Naive B cell (primary cell): ENCODE results near the gene FASTK. TPM values are rescaled to one million over a fixed set of nuclear protein-coding genes. Genes with fewer than 3 reads are reported as not detected.

Experiments
- ATAC-seq, 2 donors: fragments of 150-1000 bp; cut with Tn5 transposase; 2 replicates each; pipeline ENCODE4 v1.10.0; 2021; ENCODE audit warnings: low read depth in 2 of 2, mild to moderate bottlenecking in 2 of 2, moderate library complexity in 2 of 2
- DNase-seq: peaks from one replicate; pipeline ENCODE4 v3.0.0; 2022
- H3K27ac Mint-ChIP-seq, 6 donors: one replicate each; pipeline ENCODE4 v1.8.0; 2020 to 2022; ENCODE audit warnings: mild to moderate bottlenecking in 6 of 6, mixed read lengths in 6 of 6, moderate library complexity in 5 of 6, inconsistent platforms in 2 of 6
- H3K27me3 Mint-ChIP-seq, 3 donors: one replicate each; pipeline ENCODE4 v1.8.0; 2021 to 2022; ENCODE audit warnings: mixed read lengths in 3 of 3, mild to moderate bottlenecking in 1 of 3
- H3K36me3 Mint-ChIP-seq, 2 donors: one replicate each; pipeline ENCODE4 v1.8.0; 2020 to 2022; ENCODE audit warnings: mixed read lengths in 2 of 2, inconsistent platforms in 1 of 2, mild to moderate bottlenecking in 1 of 2
- H3K4me1 Mint-ChIP-seq, 3 donors: one replicate each; pipeline ENCODE4 v1.8.0; 2020 to 2022; ENCODE audit warnings: mixed read lengths in 3 of 3, inconsistent platforms in 1 of 3, mild to moderate bottlenecking in 1 of 3, moderate library complexity in 1 of 3
- H3K4me3 Mint-ChIP-seq, 8 donors: one replicate each; pipeline ENCODE4 v1.8.0; 2020 to 2022; ENCODE audit warnings: mild to moderate bottlenecking in 8 of 8, mixed read lengths in 8 of 8, moderate library complexity in 8 of 8, inconsistent platforms in 2 of 8
- H3K9me3 Mint-ChIP-seq, 7 donors: one replicate each; pipeline ENCODE4 v1.8.0; 2020 to 2022; ENCODE audit warnings: mixed read lengths in 7 of 7, mild to moderate bottlenecking in 5 of 7, inconsistent platforms in 2 of 7, moderate library complexity in 1 of 7
- polyA plus RNA-seq, 6 donors: library from polyadenylated mRNA; unstranded; fragments of 300-500 nt; fragmentation: Illumina TruSeq; gene quantifications; one replicate each; pipeline ENCODE4 v1.2.3, GENCODE V29; 2021; ENCODE audit warnings: low read depth in 6 of 6

The FASTK gene
- polyA plus RNA-seq, 6 donors from 2014 or later: 31.6 to 52.0 (median 38.1) TPM

DNA sequence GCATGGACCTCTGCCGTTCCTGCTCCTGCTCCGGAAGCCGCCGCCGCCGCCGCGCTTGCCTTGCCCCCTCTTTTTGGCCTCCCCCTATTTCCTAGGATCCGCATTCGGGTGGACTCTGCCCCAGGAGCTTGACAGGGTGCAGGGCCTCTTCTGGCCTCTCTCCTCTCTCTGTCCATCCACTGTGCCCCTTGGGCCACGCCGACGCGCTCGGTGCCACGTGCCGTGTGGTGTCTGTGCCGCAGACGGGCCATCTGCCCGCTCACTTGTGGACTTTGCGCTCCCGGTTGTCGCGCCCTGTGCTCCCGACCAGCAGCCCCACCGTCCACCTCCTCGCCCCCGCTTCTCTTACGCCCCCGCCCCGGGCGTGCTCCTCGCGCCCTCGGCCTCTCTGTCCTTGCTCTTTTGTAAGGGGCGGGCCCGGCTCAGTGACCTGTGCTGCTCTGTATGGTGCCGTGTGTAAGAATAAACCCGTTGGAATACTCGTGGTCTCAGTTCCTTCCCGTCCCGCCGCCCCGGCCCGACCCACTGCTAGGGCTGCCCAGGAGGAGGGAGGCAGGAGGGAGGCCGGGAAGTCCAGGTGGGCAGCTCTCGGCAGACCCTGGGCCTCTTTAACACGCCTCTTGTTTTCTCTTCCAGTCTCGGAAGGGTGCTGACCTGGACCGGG lies 42.7 kb upstream of the FASTK start:
- H3K9me3 Mint-ChIP-seq: no peaks in the 10 kb centered on the region
- peaks cover 7 to 9% (median 9%) of the 10 kb centered on the region in 3 donors for H3K4me1 Mint-ChIP-seq
- no peak overlapping the region for H3K27ac Mint-ChIP-seq
- H3K36me3 Mint-ChIP-seq: no peaks in the 10 kb centered on the region
- ATAC-seq (no peak), DNase-seq (no peak)
- peaks cover 24 to 46% (median 34%) of the 10 kb centered on the region in 3 donors for H3K27me3 Mint-ChIP-seq
- no peak overlapping the region for H3K4me3 Mint-ChIP-seq

DNA sequence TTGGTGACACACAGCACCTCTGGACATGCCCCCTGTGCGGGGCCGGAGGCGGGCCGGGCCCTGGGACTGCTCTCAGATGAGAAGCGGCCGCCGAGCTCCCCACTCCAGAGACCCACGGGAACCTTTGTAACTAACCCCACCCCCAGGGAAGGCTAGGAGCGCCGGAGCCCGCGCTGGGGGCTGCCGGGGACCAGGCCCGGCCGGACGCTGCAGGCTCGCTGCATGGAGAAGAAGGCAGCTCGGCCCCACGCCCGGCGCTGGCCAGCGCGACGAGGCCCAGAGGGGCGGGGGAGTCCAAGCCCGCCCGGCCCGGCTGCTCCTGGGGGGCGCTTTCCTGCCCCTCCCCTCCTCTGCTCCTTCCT lies 42.2 kb upstream of the FASTK start:
- Mint-ChIP-seq H3K9me3 (no peaks in the 10 kb centered on the region), H3K27ac (no peak overlapping the region), H3K4me1 (peaks cover 7 to 9% (median 9%) of the 10 kb centered on the region in 3 donors), H3K4me3 (no peak overlapping the region), H3K36me3 (no peaks in the 10 kb centered on the region), H3K27me3 (peaks cover 24 to 46% (median 34%) of the 10 kb centered on the region in 3 donors)
- no peak for DNase-seq
- no peak for ATAC-seq

DNA sequence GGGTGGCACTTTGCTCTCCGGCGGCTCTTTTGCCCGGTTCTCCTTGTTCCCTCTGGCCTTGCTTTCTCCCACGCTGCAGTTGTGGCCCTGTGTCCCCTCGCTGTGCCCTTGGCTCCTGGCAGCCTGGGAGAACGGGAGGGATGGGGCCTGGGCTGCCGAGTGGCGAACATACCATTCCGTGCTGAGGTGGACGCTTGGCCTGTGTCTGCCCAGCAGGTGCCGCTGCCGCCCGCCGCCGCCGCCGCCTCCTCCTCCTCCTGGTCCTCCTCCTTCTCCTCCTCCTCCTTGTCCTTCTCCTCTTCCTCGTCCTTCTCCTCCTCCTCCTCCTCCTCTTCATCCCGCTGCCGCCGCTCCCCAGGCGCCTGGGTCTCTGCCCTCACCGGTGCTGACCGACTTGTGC lies 41.7 kb upstream of the FASTK start:
- H3K4me3 Mint-ChIP-seq: no peak overlapping the region
- H3K27me3 Mint-ChIP-seq: peaks cover 24 to 45% (median 34%) of the 10 kb centered on the region in 3 donors
- no peaks in the 10 kb centered on the region for H3K9me3 Mint-ChIP-seq
- DNase-seq (no peak), ATAC-seq (no peak)
- H3K27ac Mint-ChIP-seq: peak overlapping the region in 1 of 6 donors; percentile 90
- H3K4me1 Mint-ChIP-seq: peaks cover 7 to 9% (median 9%) of the 10 kb centered on the region in 3 donors
- H3K36me3 Mint-ChIP-seq: no peaks in the 10 kb centered on the region

- Mint-ChIP-seq H3K27me3 (peaks cover 24 to 52% (median 41%) of the 10 kb centered on the region in 3 donors), H3K36me3 (no peaks in the 10 kb centered on the region), H3K9me3 (no peaks in the 10 kb centered on the region), H3K27ac (peak overlapping the region in 3 of 6 donors; percentile 37 to 72 (median 54)), H3K4me3 (no peak overlapping the region), H3K4me1 (peaks cover 7 to 9% (median 9%) of the 10 kb centered on the region in 3 donors)
- ATAC-seq (no peak), DNase-seq (no peak)
Measured at GRCh38 chr7:151121380-151122170, 41.0 kb upstream of the FASTK start.

DNA sequence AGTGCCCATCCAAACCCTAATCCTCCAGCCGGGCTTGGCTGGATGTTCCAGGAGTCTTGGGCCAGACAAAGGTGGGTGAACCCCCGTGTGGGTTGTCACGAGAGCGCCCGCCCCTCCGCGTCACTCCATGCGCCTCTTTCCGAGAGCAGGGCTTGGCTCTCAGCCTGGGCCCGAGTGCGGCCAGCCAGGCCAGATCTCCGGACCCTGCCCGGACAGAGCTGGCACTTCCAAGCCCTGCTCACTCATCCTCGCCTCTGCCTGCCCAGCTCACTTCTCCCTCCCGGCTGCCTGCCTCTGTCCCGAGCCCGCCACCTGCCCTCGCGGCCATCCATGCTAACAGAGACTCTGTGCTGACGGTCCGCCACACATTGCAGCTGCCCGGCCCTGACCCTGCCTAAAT lies 40.3 kb upstream of the FASTK start:
- Mint-ChIP-seq H3K27ac (peak overlapping the region in 1 of 6 donors; percentile 57), H3K36me3 (no peaks in the 10 kb centered on the region), H3K9me3 (no peaks in the 10 kb centered on the region), H3K4me1 (peaks cover 9% of the 10 kb centered on the region in 3 donors), H3K4me3 (peak overlapping the region in 1 of 8 donors; percentile 76), H3K27me3 (peaks cover 24 to 59% (median 45%) of the 10 kb centered on the region in 3 donors)
- DNase-seq: no peak
- no peak for ATAC-seq

GRCh38 chr7:151119902-151120301 lies 39.3 kb upstream of the FASTK start:
- Mint-ChIP-seq H3K9me3 (no peaks in the 10 kb centered on the region), H3K27ac (no peak overlapping the region), H3K4me1 (peaks cover 9 to 13% (median 9%) of the 10 kb centered on the region in 3 donors), H3K4me3 (no peak overlapping the region), H3K36me3 (no peaks in the 10 kb centered on the region), H3K27me3 (peaks cover 24 to 59% (median 50%) of the 10 kb centered on the region in 3 donors)
- DNase-seq: no peak
- ATAC-seq: no peak

DNA sequence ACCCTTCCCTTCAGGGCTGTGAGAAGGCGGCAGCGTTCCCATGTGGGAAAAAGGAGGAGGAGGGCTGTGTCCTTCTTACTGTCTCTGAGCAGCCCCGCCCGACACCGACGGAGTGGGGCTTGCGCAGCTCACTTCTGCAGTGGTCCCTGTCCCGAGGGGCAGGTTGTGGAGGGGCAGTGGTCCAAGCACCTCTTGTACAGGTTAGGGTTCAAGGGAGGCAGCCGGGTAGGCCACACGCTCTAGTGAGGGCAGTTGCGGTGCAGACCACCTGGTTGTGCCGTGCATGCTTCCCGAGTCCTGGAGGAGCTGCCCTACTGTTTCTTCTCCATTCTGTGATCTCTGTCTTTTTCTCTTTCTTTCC lies 38.4 kb upstream of the FASTK start:
- H3K9me3 Mint-ChIP-seq: no peaks in the 10 kb centered on the region
- H3K27me3 Mint-ChIP-seq: peaks cover 17 to 51% (median 47%) of the 10 kb centered on the region in 3 donors
- peaks cover 5 to 12% (median 8%) of the 10 kb centered on the region in 3 donors for H3K4me1 Mint-ChIP-seq
- DNase-seq (no peak), ATAC-seq (no peak)
- H3K27ac Mint-ChIP-seq: no peak overlapping the region
- peak overlapping the region in 2 of 8 donors; percentile 10 to 55 for H3K4me3 Mint-ChIP-seq
- no peaks in the 10 kb centered on the region for H3K36me3 Mint-ChIP-seq

DNA sequence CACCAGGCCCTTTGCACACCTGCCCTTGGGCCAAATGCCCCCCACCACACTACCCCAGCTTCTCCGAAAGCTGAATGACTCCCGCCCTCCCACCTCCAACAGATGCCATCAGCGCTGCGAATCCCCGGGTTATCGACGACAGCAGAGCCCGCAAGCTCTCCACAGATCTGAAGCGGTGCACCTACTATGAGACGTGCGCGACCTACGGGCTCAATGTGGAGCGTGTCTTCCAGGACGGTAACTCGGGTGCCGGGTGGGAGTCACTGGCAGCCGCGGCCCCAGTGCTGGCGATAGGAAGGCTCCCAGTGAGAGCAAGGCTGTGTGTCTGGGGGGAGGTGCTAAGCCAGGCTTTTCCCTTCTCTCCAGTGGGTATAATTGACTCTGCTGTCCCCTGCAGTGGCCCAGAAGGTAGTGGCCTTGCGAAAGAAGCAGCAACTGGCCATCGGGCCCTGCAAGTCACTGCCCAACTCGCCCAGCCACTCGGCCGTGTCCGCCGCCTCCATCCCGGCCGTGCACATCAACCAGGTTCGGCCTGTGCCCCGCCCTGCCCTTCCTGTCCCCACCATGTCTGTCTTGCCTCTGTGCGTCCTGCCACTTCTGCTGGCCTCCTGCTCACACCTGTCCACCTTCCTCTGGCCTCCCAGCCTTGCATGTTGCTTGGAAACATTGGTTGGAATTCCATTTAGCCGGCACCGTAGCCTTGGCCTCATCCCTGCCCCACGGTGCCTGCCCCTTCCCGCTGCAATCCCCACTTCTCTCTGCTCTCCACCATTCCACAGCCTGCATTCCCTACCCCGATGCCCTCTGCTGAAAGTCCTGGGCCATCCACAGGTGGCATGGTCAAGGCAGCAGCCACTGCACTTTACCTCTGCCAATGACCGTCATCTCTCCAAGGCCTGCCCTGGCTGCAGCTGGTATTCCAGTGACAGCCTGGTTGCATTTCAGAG lies 37.8 kb upstream of the FASTK start:
- Mint-ChIP-seq H3K27ac (no peak overlapping the region), H3K4me1 (peaks cover 0 to 9% (median 4%) of the 10 kb centered on the region in 3 donors), H3K4me3 (no peak overlapping the region), H3K36me3 (no peaks in the 10 kb centered on the region), H3K9me3 (no peaks in the 10 kb centered on the region), H3K27me3 (peaks cover 21 to 49% (median 40%) of the 10 kb centered on the region in 3 donors)
- ATAC-seq (no peak), DNase-seq (no peak)

DNA sequence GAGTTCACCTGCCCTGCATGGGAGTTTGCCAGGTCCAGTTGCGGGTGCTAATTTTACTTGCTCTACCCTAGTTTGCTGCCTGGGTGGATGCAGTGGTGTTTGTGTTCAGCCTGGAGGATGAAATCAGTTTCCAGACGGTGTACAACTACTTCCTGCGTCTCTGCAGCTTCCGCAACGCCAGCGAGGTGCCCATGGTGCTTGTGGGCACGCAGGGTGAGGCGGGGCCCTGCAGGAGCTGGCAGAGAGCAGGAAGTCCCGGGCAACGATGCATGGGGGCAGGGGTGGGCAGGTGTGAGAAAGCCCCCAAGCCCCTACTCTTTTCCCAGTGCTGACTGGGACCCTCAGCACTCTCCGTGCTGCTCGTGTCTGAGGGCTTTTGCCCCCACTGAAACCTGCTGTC lies 37.0 kb upstream of the FASTK start:
- Mint-ChIP-seq H3K4me1 (peaks cover 0 to 9% (median 4%) of the 10 kb centered on the region in 3 donors), H3K27me3 (peaks cover 26 to 54% (median 46%) of the 10 kb centered on the region in 3 donors), H3K27ac (peak overlapping the region in 1 of 6 donors; percentile 29), H3K9me3 (no peaks in the 10 kb centered on the region), H3K4me3 (peak overlapping the region in 2 of 8 donors; percentile 41 to 51), H3K36me3 (no peaks in the 10 kb centered on the region)
- ATAC-seq (peak in 1 of 2 donors; percentile 30), DNase-seq (no peak)

DNA sequence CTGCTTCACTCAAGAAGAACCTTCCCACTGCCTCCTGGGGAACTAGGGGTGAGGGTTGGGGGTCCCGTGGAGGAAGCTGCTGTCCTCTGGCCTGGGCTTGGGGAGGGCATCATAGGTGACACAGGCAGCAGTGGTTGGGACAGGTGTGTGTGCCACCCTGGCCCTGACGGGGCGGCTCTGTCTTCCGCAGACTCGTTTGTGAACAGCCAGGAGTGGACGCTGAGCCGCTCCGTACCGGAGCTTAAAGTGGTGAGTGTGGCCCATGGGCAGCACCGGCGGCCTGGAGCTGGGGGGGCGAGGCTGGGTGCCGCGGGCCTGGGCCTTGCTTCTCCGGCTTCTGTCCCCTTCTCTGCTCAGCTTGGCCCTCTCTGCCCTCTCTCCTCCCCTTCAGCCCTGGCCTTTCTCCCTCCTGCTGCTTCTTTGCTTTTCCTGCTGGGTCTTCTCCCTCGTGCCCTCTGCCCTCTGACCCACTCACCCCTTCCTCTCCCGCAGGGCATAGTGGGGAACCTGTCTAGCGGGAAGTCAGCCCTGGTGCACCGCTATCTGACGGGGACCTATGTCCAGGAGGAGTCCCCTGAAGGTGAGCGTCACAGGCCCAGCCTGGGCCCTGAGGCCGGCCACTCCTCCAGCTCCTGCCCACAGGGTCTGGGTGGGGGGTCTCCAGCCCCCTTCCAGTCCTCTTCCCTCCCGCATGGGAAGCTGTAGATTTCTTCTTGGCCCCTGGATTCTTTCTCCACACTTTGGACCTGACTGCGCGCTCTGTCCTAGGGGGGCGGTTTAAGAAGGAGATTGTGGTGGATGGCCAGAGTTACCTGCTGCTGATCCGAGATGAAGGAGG lies 36.2 kb upstream of the FASTK start:
- Mint-ChIP-seq H3K27ac (peak overlapping the region in 1 of 6 donors; percentile 57), H3K4me3 (peak overlapping the region in 4 of 8 donors; percentile 10 to 51 (median 25))

GRCh38 chr7:151115836-151116418 lies 35.3 kb upstream of the FASTK start:
- DNase-seq (no peak), ATAC-seq (no peak)
- peaks cover 0 to 9% (median 0%) of the 10 kb centered on the region in 3 donors for H3K4me1 Mint-ChIP-seq
- no peaks in the 10 kb centered on the region for H3K36me3 Mint-ChIP-seq
- peak overlapping the region in 6 of 8 donors; percentile 15 to 72 (median 48) for H3K4me3 Mint-ChIP-seq
- H3K9me3 Mint-ChIP-seq: no peaks in the 10 kb centered on the region
- no peak overlapping the region for H3K27ac Mint-ChIP-seq
- H3K27me3 Mint-ChIP-seq: peaks cover 22 to 53% (median 44%) of the 10 kb centered on the region in 3 donors

More for the DNA sequence above, 36.2 kb upstream of the FASTK start:
- Mint-ChIP-seq H3K27me3 (peaks cover 26 to 61% (median 51%) of the 10 kb centered on the region in 3 donors), H3K36me3 (no peaks in the 10 kb centered on the region), H3K9me3 (no peaks in the 10 kb centered on the region), H3K4me1 (peaks cover 0 to 9% (median 4%) of the 10 kb centered on the region in 3 donors)
- DNase-seq (no peak), ATAC-seq (no peak)
